Measurements from ENCODE around the gene GRIK3.

DNA sequence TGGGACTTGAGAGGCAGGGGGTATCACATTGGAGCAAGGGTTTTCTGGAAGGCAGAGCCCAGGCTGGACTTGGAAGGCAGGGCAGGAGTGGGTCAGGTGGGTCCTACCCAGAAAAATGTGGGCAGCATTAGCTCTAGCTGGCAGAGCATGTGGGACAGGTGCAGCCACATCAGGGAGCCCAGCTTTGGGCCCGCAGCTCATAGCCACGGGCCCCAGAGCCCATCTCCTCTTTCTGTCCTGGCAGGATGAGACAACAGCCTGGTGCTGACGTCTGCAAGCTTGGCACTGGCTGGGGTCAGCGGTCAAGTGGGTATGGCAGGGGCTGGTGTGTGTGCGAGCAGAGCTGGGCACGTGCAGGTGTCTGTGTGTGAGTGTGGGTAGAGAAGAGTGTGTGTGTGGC lies 154.7 kb downstream of the GRIK3 start:
- TF ChIP-seq, protein P1, sequence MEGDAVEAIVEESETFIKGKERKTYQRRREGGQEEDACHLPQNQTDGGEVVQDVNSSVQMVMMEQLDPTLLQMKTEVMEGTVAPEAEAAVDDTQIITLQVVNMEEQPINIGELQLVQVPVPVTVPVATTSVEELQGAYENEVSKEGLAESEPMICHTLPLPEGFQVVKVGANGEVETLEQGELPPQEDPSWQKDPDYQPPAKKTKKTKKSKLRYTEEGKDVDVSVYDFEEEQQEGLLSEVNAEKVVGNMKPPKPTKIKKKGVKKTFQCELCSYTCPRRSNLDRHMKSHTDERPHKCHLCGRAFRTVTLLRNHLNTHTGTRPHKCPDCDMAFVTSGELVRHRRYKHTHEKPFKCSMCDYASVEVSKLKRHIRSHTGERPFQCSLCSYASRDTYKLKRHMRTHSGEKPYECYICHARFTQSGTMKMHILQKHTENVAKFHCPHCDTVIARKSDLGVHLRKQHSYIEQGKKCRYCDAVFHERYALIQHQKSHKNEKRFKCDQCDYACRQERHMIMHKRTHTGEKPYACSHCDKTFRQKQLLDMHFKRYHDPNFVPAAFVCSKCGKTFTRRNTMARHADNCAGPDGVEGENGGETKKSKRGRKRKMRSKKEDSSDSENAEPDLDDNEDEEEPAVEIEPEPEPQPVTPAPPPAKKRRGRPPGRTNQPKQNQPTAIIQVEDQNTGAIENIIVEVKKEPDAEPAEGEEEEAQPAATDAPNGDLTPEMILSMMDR (conservative IDR thresholded peaks at IDR 0.05; ENCODE audit: low read length): no peak
- no peak for TF ChIP-seq EZH2phosphoT487 (IDR thresholded peaks at IDR 0.05; ENCODE audit: borderline replicate concordance, low read depth, low read length)

All from OCI-LY7 (cell line).